T-helper 2 cell (primary cell): ENCODE results near the gene BMPER.

Experiments
- DNase-seq, 5 experiments: peaks; one replicate each; pipeline versions ENCODE4 v3.0.0 to v3.0.0-alpha.2; 2012 to 2022

Gene BMPER

DNA sequence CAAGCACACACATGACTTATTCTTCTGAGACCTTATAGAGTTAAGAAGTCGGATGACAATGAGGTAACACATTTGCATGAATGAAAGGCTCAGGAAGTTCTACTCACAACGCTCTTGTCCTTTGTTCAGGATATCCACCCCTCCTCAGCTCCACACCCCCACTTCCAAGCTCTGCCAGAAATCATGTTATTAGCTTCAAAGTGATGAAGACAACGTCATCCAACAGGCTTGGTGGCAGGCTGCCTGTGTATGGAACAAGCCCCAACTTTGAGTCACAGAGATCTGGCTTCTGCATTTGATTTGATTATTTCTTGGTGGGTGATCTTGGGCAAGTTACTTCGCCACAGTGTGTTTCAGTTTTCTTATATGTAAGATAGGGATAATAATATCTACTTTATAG lies 12.4 kb upstream of the BMPER start:
- DNase-seq: no peak

DNA sequence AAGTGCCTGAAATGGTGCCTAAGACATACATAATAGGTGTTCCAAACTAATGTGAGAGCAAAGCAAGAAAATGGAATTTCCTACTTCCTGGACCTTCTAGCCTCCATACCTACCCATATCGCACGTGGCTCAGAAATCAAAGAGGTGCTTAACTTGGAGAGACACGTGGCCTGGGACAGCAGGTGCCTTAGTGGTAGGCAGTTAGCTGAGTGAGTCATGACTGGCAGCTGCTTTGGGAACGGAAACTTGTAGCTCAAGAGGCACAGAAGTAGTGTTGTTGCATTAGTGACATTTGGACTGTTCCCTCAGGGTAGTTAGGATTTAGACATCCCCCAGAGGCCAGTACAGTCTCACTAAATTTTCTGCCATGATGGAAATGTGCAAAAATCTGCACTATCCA lies 12.0 kb upstream of the BMPER start:
- DNase-seq: no peak

DNA sequence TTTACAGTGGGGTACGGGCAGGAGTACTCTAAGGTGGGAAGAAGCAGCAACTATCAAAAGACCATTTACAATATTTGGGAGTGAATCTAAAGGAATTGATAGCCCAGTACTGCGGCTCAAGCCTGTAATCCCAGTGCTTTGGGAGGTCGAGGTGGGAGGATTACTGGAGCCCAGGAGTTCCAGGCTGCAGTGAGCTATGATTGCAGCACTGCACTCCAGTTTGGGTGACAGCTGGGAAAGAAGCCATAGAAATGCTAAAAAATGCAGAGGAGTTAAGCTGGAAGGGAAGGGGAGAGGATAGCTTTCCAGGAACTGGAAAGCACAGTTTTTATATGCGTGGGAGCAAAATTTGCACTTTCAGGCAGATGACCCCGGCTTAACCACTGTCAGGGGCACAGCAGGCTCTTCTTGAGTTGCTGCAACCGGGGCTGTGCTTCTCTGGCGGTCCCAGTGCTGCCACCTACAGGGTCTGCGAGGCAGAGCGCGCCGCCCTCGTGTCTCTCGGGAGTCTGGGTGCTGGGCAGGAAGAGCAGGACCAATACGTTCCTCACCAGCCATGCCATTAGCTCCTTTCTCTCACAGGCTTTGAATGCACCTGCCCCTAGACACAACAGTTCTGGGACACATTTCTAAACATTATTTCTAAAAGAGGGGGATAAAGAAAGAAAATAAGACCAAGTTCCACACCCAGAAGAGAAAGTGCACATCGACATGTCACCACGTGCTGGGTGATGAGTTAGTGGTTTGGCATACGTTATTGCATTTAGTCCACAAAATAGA lies 10.1 kb upstream of the BMPER start:
- peak in 4 of 5 experiments; percentile 21 to 60 (median 51) for DNase-seq

DNA sequence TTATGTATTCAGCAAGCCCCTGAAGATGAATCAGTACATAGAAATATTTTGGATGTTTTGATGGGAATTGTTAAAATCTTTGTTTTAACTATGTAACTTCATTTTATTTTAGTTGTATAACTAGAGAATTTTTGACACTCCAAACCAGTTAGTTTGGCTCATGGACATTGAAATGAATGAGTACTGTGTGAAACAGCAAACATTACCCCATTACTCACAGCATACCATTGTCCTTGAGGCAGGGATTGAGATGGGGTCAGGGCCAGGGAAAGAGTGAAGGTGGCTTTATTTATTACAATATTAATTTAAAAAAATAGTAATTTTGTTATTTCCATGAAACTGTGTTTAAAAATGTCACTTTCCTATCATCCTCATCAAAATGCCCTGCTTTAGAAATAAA lies 4.8 kb upstream of the BMPER start:
- DNase-seq: no peak

DNA sequence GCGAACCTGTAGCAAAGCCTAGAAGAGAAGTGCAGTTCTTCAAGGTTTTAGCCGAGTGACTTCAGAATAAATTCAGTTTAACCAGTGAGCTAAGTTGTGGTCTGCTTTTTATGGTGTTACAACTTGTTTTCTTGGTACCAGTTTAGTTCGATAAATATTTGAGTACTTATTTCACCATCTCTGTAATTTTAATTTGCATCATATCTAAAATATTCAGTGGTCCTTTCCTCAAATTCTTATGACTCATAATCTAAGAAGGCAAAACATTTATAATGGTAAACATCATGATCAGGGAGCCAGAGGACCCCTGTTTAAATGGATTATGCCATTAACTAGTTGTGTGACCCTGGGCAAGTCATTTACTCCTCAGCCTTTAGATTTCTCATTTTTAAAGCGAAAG lies 4.1 kb upstream of the BMPER start:
- no peak for DNase-seq

DNA sequence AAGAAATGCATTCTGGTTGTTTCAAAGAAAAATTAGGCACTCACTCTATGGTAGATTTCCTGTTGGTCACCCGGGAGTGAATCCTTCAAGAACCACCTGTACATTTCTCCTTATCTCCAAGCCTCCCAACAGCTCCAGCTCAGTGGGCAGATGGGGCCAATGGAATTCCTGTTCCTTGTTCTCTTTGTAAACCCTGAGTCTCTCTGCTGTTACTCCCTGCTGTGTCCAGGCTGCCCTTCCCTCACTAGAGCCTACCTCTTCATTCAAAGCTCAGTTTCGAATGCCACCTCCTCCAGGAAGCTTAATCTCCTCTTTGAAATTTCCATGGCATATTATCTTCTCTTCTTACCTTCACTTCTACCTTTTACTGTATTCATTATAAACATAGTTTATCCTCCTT lies 3.5 kb upstream of the BMPER start:
- DNase-seq: no peak

DNA sequence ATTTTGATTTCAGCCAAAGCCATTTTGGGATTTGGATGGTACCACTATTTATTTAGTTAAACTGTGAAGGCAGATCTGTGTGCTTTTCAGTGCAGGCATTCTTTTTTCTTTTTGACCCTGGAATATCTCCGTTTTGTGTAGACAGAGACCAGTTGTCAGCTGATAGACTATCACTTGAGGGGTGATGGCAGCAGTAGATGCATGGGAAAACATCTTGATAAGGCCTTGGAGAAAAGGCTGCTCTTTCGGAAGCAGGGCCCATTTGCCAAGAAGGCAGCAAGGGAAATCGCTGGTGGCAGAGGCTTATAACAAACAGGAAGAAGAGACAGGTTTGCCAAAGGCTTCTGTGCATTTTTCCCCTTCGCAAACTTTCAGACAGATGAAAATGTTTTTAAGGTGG lies 2.6 kb upstream of the BMPER start:
- DNase-seq: no peak

DNA sequence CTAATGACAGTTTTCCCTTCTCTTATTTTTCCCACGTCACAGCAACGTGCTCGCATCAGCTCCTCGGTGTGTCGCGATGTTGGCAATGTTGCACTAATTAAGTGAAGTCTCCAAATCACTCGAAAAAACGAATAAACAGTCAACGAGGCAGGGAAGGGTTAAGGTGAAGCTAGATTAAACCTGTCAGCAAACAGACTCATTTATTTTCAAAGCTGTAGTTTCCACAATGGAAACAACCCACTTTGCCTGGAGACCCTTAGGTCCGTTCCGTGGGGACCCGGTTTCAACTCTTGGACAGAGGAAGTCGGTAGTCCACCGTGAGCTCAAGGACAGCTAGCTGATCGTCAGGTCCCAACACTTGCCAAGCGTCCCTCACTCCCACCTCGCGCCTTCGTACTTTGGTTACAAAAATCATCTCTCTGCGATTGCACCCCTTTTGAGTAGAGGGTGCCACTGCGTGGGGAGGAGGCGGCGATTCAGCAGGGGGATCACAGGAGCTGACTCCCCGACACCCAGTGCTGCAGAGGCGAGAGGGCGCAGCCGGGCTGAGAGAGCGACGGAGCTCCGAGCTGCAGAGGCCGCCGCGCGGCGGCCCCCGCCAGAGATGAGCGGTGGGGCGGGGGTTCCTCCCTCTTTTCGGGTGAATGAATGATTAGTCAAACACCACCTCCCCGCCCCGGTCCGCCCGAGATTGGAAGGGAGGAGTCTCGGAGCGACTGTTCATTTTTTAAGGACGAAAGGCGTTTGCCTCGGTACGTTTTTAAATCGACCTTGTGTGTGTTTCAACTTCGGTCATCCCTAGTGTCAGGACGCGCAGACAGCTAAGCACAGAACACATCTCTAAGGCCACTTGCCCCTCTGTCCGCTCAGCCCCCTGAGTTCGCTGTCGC lies 1.3 kb upstream of the BMPER start:
- peak in 1 of 5 experiments; percentile 13 for DNase-seq

DNA sequence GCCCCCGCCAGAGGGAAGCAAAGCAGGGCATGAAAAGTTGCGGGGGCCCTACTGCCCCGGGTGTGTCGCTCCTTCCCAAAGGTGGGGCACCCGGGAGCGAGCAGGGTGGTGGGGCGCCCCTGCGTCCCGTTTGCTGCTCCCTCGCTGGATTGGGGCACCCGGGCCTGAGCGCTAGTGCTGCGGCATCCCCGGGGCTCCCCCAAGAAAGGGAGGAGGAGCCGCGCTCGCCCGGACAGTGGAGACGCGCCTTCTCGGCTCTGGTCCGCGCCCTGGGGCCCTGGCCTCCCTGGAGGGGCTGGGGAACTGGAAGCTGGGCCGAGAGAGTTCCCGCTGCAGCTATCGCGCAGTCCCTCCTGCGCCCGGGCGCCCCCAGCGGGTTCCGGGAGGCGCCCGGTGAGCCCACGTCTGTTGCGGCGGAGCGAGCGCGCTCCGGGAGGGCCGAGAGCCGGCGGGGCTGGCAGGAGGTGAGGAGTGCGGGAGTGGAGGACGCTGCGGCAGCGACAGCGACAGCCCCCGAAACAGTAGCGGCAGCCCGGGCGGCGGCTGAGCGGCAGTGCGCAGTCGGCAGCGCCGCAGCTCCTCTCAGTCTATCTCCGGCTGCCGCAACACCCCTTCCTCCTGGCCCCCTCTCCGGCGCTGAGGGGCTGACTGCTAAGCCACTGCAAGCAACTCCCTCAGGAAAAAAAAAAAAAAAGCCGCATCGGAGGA lies 504 bp upstream of the BMPER start:
- peak in 1 of 5 experiments; percentile 21 for DNase-seq

DNA sequence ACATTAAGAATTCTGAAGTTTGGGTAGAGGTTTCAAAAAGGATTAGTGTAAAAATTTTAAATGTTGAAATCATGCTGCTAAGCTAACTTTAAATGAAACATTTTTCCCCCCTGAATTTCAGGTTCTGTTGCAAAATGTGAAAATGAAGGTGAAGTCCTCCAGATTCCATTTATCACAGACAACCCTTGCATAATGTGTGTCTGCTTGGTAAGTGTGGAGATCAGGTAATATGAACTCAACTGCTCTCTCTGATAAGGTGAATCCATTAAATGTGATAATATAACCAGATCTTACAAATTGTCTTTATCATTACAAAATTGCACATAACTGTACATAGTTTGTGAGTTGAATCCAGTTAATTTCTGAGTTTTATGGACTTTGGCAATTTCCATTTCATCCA lies 1.4 kb downstream of the BMPER start:
- no peak for DNase-seq

DNA sequence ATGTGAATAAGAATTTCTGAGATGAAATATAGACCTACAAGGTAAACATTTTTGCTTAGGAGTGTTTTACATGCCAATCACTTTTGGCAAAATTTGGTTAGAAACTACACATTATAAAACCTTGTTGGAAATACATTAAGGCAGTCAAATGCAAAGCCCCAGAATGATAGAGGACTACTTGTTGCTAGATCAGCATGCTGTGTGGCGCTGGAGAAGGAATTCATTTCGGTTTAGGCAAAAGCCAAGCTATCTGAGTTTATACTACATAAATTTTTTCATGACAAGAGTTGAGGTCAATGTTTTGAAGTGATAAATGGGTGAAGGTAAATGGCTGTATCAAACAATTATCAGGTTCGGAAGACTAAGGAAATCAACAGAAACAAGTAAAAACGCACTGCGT lies 2.3 kb downstream of the BMPER start:
- no peak for DNase-seq

DNA sequence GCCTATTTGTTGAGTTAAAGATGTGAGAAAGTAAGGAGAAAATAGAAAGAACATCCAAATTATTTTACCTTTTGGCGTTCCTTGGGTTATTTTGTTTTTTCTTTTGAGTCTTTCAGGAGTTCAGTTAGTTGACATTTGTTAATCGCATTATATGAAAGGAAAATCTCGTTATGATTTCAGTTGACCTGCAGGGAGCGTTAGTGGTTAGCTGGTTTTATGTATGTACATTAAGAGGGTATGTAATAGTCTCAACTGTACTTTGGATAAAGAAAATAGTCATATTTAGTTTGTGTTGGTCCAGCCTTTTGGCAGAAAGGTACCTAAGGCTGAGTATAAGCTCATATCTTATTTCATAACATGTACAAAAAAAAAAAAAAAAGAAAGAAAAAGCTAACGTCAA lies 4.0 kb downstream of the BMPER start:
- no peak for DNase-seq

DNA sequence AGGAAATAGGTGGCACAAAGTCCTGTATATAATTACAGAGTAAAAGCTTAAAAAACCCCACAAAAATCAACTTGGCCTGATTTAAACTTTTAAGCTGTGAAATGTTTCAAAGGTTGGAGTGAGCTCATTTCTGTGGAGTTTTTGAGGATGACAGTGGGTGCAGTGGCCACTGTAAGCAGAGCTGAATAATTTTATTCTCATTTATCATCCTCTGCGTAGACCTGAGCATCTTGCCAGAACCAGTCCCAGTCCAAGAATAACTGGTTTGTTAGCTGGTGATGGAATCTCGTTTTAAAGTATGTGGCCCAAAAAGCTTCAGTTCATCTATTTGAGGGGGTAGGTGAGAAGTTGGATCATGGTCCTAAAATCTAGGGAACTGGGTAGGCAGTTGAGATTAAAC lies 4.4 kb downstream of the BMPER start:
- no peak for DNase-seq

DNA sequence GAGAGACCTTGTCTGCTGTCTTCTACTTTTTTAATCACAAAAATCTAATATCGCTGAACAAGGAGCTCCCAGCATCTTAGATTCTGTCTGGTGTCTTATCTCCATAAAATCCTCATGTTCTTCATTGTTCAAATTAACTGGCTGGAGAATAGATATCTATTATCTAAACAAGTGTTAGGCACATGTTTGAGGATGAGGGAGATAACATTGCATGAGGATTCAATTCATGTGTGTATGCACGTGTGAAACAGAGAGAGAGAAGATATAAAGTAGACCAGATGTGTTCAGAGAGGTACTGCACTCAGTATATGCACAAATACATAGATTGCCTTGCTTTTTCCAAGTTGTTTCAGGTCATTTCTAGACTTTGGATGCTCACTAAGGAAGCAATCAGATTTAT lies 5.4 kb downstream of the BMPER start:
- DNase-seq: no peak

DNA sequence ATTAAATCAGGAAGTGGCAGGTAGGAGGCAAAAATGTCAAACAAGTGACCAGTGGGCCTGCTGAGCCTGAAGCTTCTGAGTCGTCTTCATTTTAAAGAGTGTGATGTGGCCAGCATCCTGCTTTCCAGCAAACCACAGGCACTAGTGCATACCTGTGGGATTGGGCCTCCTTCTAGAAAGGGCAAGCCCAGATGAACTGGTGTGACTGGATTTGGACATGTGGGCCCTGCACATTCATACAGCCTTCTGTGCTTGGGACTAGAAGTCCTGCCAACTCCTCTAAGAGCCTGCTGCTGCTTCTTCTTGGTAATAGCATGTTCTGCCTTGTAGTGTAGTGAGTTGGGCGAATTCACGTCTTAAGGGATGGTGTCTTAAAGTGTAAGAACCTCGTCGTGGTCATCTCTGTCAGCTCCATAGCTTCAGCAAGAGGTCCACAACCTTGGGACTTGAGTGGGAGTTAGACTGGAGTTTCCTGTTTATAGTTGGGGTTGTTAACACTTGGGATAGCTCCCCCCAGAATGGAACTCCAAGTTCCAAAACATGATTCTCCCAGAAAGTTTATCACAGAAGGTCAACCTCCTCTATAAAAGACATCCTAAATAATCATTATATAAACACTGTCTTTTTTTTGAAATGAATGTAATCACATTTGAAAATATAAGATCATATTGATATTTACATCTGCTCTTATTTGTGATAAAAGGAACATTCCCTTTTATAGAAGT lies 11.2 kb downstream of the BMPER start:
- no peak for DNase-seq

DNA sequence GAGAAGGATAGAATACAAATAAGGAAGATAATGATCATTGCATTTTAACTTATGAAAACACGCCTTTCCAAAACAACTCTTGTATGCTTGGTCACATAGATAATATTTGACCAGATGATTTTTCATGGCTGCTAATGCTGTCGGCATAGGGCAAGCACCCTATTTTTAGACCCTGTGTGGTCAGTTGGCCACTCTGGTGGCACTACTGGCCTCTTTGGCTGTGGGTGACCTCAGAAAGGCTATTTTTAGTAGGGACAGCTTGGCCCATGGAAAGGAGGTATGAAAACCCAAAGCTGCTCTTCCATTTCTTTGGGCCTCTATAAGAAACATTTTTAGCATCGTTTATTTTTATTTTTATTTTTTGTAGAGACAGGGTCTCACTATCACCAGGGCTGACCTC lies 12.3 kb downstream of the BMPER start:
- DNase-seq: no peak

DNA sequence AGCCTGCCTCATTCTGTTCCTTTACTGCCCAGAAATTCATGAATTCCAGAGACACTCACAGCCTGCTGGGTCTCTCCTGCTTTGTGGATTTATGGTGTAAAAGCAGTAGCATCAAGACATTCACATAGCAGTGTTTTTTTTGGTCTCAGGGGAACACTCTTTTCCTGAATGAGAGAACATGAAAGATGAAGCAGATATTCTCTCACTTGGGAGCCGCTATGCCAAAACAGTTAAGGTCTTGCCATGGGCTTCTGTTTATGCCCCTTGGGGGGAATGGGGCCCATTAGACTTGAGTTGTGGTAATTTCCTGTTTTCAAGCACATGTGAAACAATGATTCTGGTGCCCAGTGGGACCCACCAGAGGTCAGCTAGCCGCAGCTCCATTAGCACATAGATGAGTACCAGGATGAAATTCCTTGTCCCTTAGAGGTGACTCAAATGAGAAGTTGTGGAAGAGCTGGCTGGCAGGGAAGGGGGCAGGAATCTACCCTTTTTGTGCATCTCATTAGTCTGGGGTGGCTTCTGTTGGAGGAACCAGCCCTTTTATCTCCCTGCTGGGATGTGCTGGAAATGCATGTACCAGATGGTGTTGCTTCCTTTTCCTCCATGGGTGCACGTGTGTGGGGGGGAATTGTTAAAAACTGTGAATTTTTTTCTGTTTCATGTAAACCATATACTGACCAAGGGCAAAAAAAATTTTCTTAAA lies 13.3 kb downstream of the BMPER start:
- no peak for DNase-seq

DNA sequence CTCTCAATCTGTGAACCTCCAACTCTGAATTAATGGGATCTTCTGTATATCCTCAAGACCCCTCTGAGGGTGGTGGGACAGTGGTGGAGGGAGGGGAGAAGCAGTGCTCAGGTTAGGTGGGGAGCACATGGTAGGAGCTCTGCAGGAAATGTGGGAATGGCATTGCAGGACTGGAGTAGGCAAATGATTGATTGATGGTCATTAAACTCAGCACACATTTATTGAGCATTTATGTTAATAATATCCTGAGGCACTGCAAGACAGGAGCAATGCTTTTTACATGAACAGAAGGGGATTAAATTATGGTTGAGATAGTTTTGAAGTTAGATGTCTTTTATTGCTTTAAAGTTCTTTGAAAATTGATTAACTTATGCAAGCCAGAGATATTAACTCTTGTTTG lies 14.1 kb downstream of the BMPER start:
- DNase-seq: no peak

DNA sequence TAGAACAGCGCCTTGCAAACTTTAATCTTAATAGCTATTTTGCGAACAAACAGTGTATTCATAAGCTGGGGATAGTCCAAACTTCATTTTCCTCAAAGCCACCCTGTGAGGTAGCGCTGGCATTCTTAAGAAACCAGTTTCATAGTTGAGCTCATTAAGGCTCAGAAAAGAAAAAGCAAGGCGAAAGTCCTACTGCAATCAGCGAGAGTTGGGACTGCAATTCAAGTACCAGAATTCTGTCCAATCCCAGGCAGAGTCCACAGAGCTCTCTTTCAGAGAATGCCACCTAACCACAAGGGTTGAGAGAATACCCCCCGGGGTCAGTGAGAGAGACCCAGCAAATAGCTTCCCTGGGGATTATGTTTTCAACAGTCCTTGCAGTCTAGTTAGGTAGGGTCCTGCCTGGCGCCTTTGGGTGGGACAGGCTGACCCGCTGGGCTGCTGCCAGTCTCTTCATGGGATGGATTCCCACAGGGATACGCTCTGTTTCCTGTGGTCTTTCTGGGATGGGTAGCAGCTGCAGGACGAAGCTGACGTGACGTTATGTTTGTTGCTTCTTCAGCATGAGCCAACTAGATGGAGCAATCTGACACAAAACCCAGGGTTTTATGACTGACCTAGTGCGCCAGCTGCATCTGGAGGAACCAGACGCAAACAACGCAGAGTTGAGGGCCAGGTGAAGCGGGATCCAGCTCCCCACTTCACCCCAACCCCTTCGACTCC lies 16.0 kb downstream of the BMPER start:
- DNase-seq: no peak

DNA sequence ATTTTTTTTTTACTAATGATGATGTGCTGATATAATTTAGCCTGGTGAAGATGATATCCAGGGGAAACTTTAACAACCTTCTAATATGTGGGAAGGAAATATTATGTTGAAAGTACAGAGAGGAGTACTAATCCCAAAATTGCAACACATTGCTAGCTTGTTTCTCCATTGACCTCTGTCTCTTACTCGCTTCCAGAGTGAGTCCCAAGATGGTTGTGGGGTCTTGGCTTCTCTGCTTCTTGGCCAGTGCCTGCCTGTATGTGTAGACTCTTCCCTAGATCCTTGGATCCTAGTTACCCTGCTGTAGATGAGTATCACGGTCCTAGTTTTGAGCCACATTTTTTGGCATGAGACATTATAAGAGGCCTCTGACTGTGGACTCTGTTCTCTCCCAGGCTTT lies 17.5 kb downstream of the BMPER start:
- no peak for DNase-seq

DNA sequence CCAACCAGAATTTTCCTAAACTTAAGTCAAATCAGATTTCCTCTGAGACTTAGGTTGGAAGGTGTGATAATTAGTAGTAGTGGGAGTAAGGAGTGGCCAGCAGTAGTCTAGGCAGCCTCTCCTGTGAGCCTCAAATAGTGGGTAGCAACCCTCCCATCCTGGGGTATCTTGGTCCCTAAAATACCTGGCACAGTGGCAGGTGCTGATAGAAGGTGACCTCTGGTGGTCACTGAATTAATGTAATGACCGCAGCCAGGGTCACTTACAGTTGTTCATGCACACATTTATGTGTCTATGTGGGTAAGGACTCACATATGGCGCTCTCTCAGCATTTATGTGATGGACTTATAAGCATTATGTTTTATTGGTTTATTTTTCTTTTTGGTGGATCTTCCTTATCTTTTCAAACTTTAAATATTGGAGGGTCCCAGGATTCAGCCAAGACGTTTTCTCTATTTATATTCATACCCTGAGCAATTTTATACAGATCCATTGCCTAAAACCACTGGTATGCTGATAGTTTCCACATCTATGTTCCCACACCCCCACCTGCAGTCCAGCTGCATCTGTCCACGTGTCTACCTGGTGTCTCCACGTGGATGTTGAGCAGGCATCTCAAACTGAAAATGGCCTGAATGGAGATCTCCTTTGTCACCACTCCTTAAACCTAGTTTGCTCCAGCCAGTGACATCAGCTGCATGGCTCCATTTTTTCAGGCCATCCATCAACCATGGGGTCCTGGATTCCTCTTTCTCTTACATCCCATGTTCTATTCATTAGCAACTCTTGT lies 18.3 kb downstream of the BMPER start:
- no peak for DNase-seq
